Endothelial cell of umbilical vein (primary cell): Measurements from ENCODE around the gene NRXN3.

Experiments
- JUN ChIP-seq: IDR thresholded peaks from 2 replicates; pipeline ENCODE4 v1.6.1; 2011; ENCODE audit warnings: borderline replicate concordance, low read depth; ENCODE audit not compliant: insufficient read length, insufficient read depth
- POLR2A ChIP-seq: IDR thresholded peaks from 2 replicates; pipeline ENCODE4 v1.6.1; 2012; ENCODE audit warnings: low read depth, mild to moderate bottlenecking, control low read depth, low read length
- POLR2AphosphoS5 ChIP-seq: IDR thresholded peaks from 2 replicates; pipeline ENCODE4 v1.6.1; 2012; ENCODE audit warnings: low read depth, mild to moderate bottlenecking, control low read depth, low read length, moderate library complexity; ENCODE audit not compliant: insufficient read depth
- TF ChIP-seq, protein P1 (sequence below), 2 donors: IDR thresholded peaks; 1 replicate in 1 of 2; 2 replicates in 1 of 2; pipeline ENCODE4 v1.5.1; 2011; ENCODE audit warnings: low read length in 2 of 2, mild to moderate bottlenecking in 2 of 2, moderate library complexity in 2 of 2, control low read depth in 1 of 2, inconsistent platforms in 1 of 2, low read depth in 1 of 2; ENCODE audit not compliant: insufficient read depth in 1 of 2; ENCODE audit errors: extremely low read depth in 1 of 2

DNA sequence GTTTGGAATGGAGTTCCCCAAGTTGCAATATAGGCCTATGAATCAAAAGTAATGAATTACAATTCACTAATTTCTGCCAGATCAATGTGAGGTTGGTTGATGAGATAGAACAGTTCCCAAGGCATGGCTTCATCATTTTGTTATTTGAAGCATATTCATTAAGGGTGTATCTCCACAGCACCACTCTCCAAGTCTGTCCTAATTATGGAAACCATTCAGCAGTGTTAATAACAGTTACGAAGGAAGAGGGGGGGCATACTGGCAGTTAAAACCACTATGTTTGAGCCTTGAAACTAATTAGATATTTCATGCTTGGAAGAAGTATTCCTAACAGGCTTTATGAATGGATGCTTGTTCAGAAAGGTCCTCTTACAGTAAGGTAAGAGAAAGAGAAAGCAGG, 1520.8 kb downstream of the NRXN3 start:
- no peak for TF ChIP-seq POLR2A
- no peak for TF ChIP-seq POLR2AphosphoS5
- no peak for TF ChIP-seq JUN
- TF ChIP-seq, protein P1, sequence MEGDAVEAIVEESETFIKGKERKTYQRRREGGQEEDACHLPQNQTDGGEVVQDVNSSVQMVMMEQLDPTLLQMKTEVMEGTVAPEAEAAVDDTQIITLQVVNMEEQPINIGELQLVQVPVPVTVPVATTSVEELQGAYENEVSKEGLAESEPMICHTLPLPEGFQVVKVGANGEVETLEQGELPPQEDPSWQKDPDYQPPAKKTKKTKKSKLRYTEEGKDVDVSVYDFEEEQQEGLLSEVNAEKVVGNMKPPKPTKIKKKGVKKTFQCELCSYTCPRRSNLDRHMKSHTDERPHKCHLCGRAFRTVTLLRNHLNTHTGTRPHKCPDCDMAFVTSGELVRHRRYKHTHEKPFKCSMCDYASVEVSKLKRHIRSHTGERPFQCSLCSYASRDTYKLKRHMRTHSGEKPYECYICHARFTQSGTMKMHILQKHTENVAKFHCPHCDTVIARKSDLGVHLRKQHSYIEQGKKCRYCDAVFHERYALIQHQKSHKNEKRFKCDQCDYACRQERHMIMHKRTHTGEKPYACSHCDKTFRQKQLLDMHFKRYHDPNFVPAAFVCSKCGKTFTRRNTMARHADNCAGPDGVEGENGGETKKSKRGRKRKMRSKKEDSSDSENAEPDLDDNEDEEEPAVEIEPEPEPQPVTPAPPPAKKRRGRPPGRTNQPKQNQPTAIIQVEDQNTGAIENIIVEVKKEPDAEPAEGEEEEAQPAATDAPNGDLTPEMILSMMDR (IDR thresholded peaks at IDR 0.05; ENCODE audit: extremely low read depth in 1 of 2, insufficient read depth in 1 of 2, low read depth in 1 of 2, low read length in 2 of 2) = no peak
